Suprapubic skin (tissue), 4 donors: ENCODE measurements around the gene NEMF.

ENCODE experiments used
- EP300 ChIP-seq: sonication (generic); formaldehyde crosslinking; IDR thresholded peaks from one replicate; pipeline ENCODE4 v1.6.1; 2017; ENCODE audit warnings: antibody characterized with exemption
- POLR2A ChIP-seq, 2 donors: fragments of 450-650 bp; IDR thresholded peaks; one replicate each; pipeline ENCODE4 v1.6.1; 2017; ENCODE audit warnings: antibody characterized with exemption in 2 of 2, mild to moderate bottlenecking in 2 of 2, moderate library complexity in 2 of 2
- POLR2AphosphoS5 ChIP-seq, 3 donors: sonication (generic); formaldehyde crosslinking; IDR thresholded peaks; one replicate each; pipeline ENCODE4 v1.6.1; 2017; ENCODE audit warnings: antibody characterized with exemption in 3 of 3
- TF ChIP-seq, protein P1 (sequence below), 2 donors: fragments of 200-600 bp in 1 of 2; fragments of 450-650 bp in 1 of 2; sonication (generic) in 1 of 2; IDR thresholded peaks; one replicate each; pipeline ENCODE4 v1.5.1; 2016 to 2019; ENCODE audit warnings: antibody characterized with exemption in 2 of 2, mild to moderate bottlenecking in 1 of 2, moderate library complexity in 1 of 2

DNA sequence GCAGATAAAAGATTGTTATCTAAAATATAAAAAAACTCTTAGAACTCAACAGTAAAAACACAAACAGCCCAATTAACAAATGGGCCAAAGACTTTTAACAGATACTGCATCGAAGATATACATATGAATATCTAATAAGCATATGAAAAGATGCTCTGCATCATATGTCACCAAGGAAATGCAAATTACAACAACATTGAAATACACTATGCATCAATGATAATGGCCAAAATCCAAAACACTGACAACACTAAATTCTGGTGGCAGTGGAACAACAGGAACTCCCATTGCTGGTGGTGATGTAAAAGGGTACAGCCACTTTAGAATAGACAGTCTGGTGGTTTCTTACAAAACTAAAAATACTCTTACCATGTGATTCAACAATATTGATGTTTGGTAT, 43.8 kb downstream of the NEMF start:
- TF ChIP-seq, protein P1, sequence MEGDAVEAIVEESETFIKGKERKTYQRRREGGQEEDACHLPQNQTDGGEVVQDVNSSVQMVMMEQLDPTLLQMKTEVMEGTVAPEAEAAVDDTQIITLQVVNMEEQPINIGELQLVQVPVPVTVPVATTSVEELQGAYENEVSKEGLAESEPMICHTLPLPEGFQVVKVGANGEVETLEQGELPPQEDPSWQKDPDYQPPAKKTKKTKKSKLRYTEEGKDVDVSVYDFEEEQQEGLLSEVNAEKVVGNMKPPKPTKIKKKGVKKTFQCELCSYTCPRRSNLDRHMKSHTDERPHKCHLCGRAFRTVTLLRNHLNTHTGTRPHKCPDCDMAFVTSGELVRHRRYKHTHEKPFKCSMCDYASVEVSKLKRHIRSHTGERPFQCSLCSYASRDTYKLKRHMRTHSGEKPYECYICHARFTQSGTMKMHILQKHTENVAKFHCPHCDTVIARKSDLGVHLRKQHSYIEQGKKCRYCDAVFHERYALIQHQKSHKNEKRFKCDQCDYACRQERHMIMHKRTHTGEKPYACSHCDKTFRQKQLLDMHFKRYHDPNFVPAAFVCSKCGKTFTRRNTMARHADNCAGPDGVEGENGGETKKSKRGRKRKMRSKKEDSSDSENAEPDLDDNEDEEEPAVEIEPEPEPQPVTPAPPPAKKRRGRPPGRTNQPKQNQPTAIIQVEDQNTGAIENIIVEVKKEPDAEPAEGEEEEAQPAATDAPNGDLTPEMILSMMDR (IDR thresholded peaks at IDR 0.05), result no peak
- TF ChIP-seq EP300 (no peak), POLR2A (IDR thresholded peaks at IDR 0.05) (no peak), POLR2AphosphoS5 (IDR thresholded peaks at IDR 0.05) (no peak)
